K562 (cell line): ENCODE results near the gene IPO13. TPM values are rescaled to one million over a fixed set of nuclear protein-coding genes. Genes with fewer than 3 reads are reported as not detected.
A peak's percentile ranks its signal among the peaks of the same experiment; 100 is the strongest.

Experiments
- GTF2A2 ChIP-seq: IDR thresholded peaks from 2 replicates; pipeline ENCODE4 v1.6.1; 2016; ENCODE audit warnings: mild to moderate bottlenecking, missing genetic modification characterization, missing compliant biosample characterization
- KHSRP ChIP-seq: fragments of 450-650 bp; IDR thresholded peaks from 2 replicates; pipeline ENCODE4 v1.6.1; 2017
- MYNN ChIP-seq, 2 experiments: sonication (generic); formaldehyde crosslinking in 1 of 2; IDR thresholded peaks; 2 replicates each; pipeline versions ENCODE4 v1.5.0 to v1.6.1; 2016 to 2020; ENCODE audit warnings: antibody characterized with exemption in 1 of 2, missing genetic modification reagents in 1 of 2
- REST ChIP-seq, 2 experiments: fragments of 450-650 bp; formaldehyde crosslinking in 1 of 2; IDR thresholded peaks; 2 replicates each; pipeline versions ENCODE4 v1.4.0 to v1.6.1; 2014 to 2020; ENCODE audit warnings: mild to moderate bottlenecking in 2 of 2, borderline replicate concordance in 1 of 2, low read depth in 1 of 2
- THRB ChIP-seq: fragments of 450-650 bp; formaldehyde crosslinking; conservative IDR thresholded peaks from 2 replicates; pipeline ENCODE4 v1.4.0; 2022; ENCODE audit warnings: mild to moderate bottlenecking, missing genetic modification characterization
- UBTF ChIP-seq, 2 experiments: IDR thresholded peaks; 2 replicates each; pipeline ENCODE4 v1.6.1; 2012; ENCODE audit warnings: improper control_type of control experiment in 2 of 2, low read depth in 2 of 2, low read length in 2 of 2, borderline replicate concordance in 1 of 2
- ZEB2 ChIP-seq: fragments of 450-650 bp; IDR thresholded peaks from 2 replicates; pipeline ENCODE4 v1.6.1; 2016
- ZNF124 ChIP-seq: sonication (generic); formaldehyde crosslinking; IDR thresholded peaks from 2 replicates; pipeline ENCODE4 v1.8.1; 2022; ENCODE audit warnings: missing genetic modification reagents
- ZNF212 ChIP-seq: fragments of 450-650 bp; formaldehyde crosslinking; IDR thresholded peaks from 2 replicates; pipeline ENCODE4 v1.4.0; 2020; ENCODE audit warnings: mild to moderate bottlenecking
- ZNF717 ChIP-seq: fragments of 250-450 bp; sonication (Bioruptor Pico); IDR thresholded peaks from 2 replicates; pipeline ENCODE4 v1.5.0; 2021
- ZNF766 ChIP-seq: fragments of 200-800 bp; sonication (Bioruptor generic); conservative IDR thresholded peaks from 2 replicates; pipeline ENCODE4 v1.6.1; 2016; ENCODE audit warnings: missing genetic modification characterization, missing compliant biosample characterization
- polyA plus RNA-seq, 8 experiments: library from polyadenylated mRNA; depleted of rRNA in 4 of 8; stranded (reverse) in 5 of 8; unstranded in 3 of 8; fragments of >200 nt; fragmentation: Nextera tagmentation in 2 of 8; fragmentation: Illumina TruSeq in 1 of 8; extraction: Ambion mirVana in 2 of 8; extraction: Trizol in 1 of 8; gene quantifications; 2 replicates each; pipeline versions ENCODE4 v1.2.1 to v1.2.3, GENCODE V29; 2011 to 2014; ENCODE audit warnings: inconsistent platforms in 1 of 8, missing spikeins in 1 of 8
- total RNA-seq, 7 experiments: library from RNA; depleted of rRNA in 6 of 7; stranded (reverse); fragments of >200 nt in 6 of 7; fragmentation: Illumina TruSeq in 2 of 7; extraction: Trizol in 2 of 7; gene quantifications; 2 replicates each; pipeline versions ENCODE4 v1.2.1 to v1.2.3, GENCODE V29; 2011 to 2021; ENCODE audit warnings: low replicate concordance in 1 of 7
- TF ChIP-seq, protein P1 (sequence below): fragments of 450-650 bp; formaldehyde crosslinking; IDR thresholded peaks from 2 replicates; pipeline ENCODE4 v1.4.0; 2020; ENCODE audit warnings: mild to moderate bottlenecking, moderate library complexity
- TF ChIP-seq, protein P2 (sequence below): sonication (generic); formaldehyde crosslinking; IDR thresholded peaks from 2 replicates; pipeline ENCODE4 v1.8.1; 2023; ENCODE audit warnings: mild to moderate bottlenecking, missing genetic modification reagents

Gene IPO13
- total and polyA plus RNA-seq, 9 of the 15 experiments (the other 6 are each of a cell fraction or from before 2014, with no cell fraction given), result 7.0 to 30.8 (median 16.2) TPM

DNA sequence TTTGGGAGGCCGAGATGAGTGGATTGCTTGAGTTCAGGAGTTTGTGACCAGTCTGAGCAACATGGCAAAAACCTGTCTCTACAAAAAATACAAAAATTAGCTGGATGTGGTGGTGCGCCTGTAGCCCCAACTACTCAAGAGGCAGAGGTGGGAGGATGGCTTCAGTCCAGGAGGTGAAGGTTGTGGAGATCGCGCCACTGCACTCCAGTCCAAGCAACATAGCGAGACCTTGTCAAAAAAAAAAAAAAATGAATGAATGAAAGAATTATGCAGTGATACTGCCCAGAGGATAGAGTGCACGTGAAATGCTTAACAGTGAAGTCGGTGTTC is 22.6 kb downstream of the IPO13 start (continued):
- TF ChIP-seq KHSRP (no peak), MYNN (IDR thresholded peaks at IDR 0.05) (no peak), MYNN (CRISPR knock-in tag; IDR thresholded peaks at IDR 0.05) (no peak), ZNF212 (no peak), ZNF124 (CRISPR knock-in tag) (no peak), UBTF (IDR thresholded peaks at IDR 0.05; ENCODE audit: borderline replicate concordance in 1 of 2, low read depth in 2 of 2, low read length in 2 of 2) (no peak), THRB (CRISPR knock-in tag) (0 out of 2 replicates have a peak, but pooled peaks have one; percentile 19), ZEB2 (no peak), REST (IDR thresholded peaks at IDR 0.05; ENCODE audit: borderline replicate concordance) (peak; percentile 10; the same call in 1 of the 2 replicates), REST (CRISPR knock-in tag; IDR thresholded peaks at IDR 0.05; ENCODE audit: low read depth) (0 out of 2 replicates have a peak, but pooled peaks have one; percentile 8), ZNF717 (no peak), ZNF766 (CRISPR knock-in tag) (0 out of 2 replicates have a peak, but pooled peaks have one; percentile 31), GTF2A2 (tag) (no peak)
- TF ChIP-seq, protein P1, sequence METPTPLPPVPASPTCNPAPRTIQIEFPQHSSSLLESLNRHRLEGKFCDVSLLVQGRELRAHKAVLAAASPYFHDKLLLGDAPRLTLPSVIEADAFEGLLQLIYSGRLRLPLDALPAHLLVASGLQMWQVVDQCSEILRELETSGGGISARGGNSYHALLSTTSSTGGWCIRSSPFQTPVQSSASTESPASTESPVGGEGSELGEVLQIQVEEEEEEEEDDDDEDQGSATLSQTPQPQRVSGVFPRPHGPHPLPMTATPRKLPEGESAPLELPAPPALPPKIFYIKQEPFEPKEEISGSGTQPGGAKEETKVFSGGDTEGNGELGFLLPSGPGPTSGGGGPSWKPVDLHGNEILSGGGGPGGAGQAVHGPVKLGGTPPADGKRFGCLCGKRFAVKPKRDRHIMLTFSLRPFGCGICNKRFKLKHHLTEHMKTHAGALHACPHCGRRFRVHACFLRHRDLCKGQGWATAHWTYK, result no peak
- TF ChIP-seq, protein P2, sequence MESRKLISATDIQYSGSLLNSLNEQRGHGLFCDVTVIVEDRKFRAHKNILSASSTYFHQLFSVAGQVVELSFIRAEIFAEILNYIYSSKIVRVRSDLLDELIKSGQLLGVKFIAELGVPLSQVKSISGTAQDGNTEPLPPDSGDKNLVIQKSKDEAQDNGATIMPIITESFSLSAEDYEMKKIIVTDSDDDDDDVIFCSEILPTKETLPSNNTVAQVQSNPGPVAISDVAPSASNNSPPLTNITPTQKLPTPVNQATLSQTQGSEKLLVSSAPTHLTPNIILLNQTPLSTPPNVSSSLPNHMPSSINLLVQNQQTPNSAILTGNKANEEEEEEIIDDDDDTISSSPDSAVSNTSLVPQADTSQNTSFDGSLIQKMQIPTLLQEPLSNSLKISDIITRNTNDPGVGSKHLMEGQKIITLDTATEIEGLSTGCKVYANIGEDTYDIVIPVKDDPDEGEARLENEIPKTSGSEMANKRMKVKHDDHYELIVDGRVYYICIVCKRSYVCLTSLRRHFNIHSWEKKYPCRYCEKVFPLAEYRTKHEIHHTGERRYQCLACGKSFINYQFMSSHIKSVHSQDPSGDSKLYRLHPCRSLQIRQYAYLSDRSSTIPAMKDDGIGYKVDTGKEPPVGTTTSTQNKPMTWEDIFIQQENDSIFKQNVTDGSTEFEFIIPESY (CRISPR knock-in tag), result peak; percentile 30; the same call in 1 of the 2 replicates
